GM12872 (cell line): ENCODE results near the gene APBB3.

Experiments
- CTCF ChIP-seq: IDR thresholded peaks from 3 replicates; pipeline ENCODE4 v1.5.1; 2011; ENCODE audit warnings: low read depth, mild to moderate bottlenecking, low read length, moderate library complexity; ENCODE audit not compliant: insufficient read depth

APBB3 gene

GRCh38 chr5:140557965-140558364, 6.4 kb downstream of the APBB3 start:
- no peak for TF ChIP-seq CTCF

GRCh38 chr5:140557136-140557805, 7.1 kb downstream of the APBB3 start, which contains the start of gene SRA1:
TSS of gene SRA1 (minus strand) at chr5:140557473. CDS start at chr5:140557452, 21 bp downstream.
- no peak for TF ChIP-seq CTCF

GRCh38 chr5:140556438-140556837, 8.0 kb downstream of the APBB3 start:
- no peak for TF ChIP-seq CTCF

GRCh38 chr5:140555747-140556312, 8.6 kb downstream of the APBB3 start:
- TF ChIP-seq CTCF: no peak

- TF ChIP-seq CTCF: no peak
Measured at GRCh38 chr5:140554454-140554853, 9.9 kb downstream of the APBB3 start.

GRCh38 chr5:140553657-140554056, 10.7 kb downstream of the APBB3 start:
- TF ChIP-seq CTCF: no peak

GRCh38 chr5:140551872-140552271, 12.5 kb downstream of the APBB3 start:
- no peak for TF ChIP-seq CTCF
